Neural cell (in vitro differentiated cells): ENCODE results near the gene RXFP3.

ENCODE experiments used
- CTCF ChIP-seq: fragments of 450-650 bp; IDR thresholded peaks from 2 replicates; pipeline ENCODE4 v1.5.1; 2014; ENCODE audit warnings: antibody characterized with exemption, mild to moderate bottlenecking, moderate library complexity; ENCODE audit not compliant: poor library complexity, severe bottlenecking
- REST ChIP-seq: IDR thresholded peaks from 2 replicates; pipeline ENCODE4 v1.6.1; 2012; ENCODE audit warnings: borderline replicate concordance

DNA sequence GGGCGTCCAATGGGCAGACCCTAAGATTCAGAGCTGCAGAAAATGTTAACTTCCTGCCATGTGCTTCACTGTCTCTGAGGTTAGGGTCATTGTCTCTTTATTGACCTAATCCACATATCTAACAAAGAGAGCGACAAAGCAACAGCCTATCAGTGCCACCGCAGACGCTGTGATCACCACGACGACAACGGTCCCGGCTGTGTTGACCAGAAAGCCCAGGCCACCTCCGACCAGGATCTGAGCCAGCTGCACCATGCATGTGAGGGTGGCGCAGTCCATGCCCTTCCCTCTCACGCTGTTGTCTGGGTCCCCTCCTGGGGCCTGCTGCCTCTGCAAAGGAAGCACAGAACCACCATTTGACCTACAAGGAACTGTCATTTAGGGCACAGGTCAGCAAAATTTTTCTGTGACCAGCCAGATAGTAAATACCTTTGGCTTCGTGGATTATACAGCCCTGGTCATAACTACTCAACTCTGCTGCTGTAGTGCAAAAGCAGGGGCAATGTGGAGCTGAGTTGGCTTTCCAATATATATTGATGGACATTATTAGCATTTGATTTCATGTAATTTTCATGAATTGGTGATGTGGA, 8.5 kb downstream of the RXFP3 start:
- TF ChIP-seq REST = no peak
- no peak for TF ChIP-seq CTCF
